Activated T-helper 17 cell treated with anti-CD3 and anti-CD28 coated beads, Interleukin-2, amount 50 U/mL, for 72 hours (primary cell): ENCODE data around the gene C9orf43. TPM values are rescaled to one million over a fixed set of nuclear protein-coding genes. Genes with fewer than 3 reads are reported as not detected.
"Not testable (repeated sequence)": the region's sequence is repeated elsewhere in the genome, so short reads cannot be mapped to it uniquely, and the experiment has no call there.

Experiments used
- ATAC-seq: fragments of 150-1000 bp; cut with Tn5 transposase; replicated peaks from 2 replicates; pipeline ENCODE4 v1.10.0; 2021; ENCODE audit warnings: mild to moderate bottlenecking, moderate library complexity
- H3K27ac Mint-ChIP-seq: one replicate; pipeline ENCODE4 v1.8.0; 2022; ENCODE audit warnings: mixed read lengths
- H3K27me3 Mint-ChIP-seq: one replicate; pipeline ENCODE4 v1.8.0; 2022; ENCODE audit warnings: mixed read lengths
- H3K36me3 Mint-ChIP-seq: one replicate; pipeline ENCODE4 v1.8.0; 2022; ENCODE audit warnings: low read depth, mild to moderate bottlenecking, mixed read lengths
- H3K4me1 Mint-ChIP-seq: one replicate; pipeline ENCODE4 v1.8.0; 2022; ENCODE audit warnings: mixed read lengths
- H3K4me3 Mint-ChIP-seq: one replicate; pipeline ENCODE4 v1.8.0; 2022; ENCODE audit warnings: mild to moderate bottlenecking, mixed read lengths
- H3K9me3 Mint-ChIP-seq: one replicate; pipeline ENCODE4 v1.8.0; 2022; ENCODE audit warnings: mixed read lengths
- total RNA-seq, 2 donors: library from RNA; stranded (reverse); gene quantifications; one replicate each; pipeline ENCODE4 v1.2.3, GENCODE V29; 2022

Gene C9orf43
- total RNA-seq, 2 donors from 2014 or later, result 0.69 to 0.76 TPM

- Mint-ChIP-seq H3K4me3 (no peak overlapping the region), H3K4me1 (no peaks in the 10 kb centered on the region), H3K27ac (no peak overlapping the region), H3K27me3 (peaks cover 10% of the 10 kb centered on the region), H3K9me3 (no peaks in the 10 kb centered on the region), H3K36me3 (no peaks in the 10 kb centered on the region)
- ATAC-seq, result no peak
These were observed 11.2 kb downstream of the C9orf43 start for GRCh38 chr9:113421726-113422125.

- no peaks in the 10 kb centered on the region for H3K36me3 Mint-ChIP-seq
- H3K9me3 Mint-ChIP-seq, result no peaks in the 10 kb centered on the region
- H3K4me1 Mint-ChIP-seq, result no peaks in the 10 kb centered on the region
- no peak overlapping the region for H3K4me3 Mint-ChIP-seq
- ATAC-seq, result no peak
- no peak overlapping the region for H3K27ac Mint-ChIP-seq
- peaks cover 11% of the 10 kb centered on the region for H3K27me3 Mint-ChIP-seq
These were observed 14.5 kb downstream of the C9orf43 start for GRCh38 chr9:113425072-113425471.

GRCh38 chr9:113426701-113427100 is 16.2 kb downstream of the C9orf43 start:
- no peaks in the 10 kb centered on the region for H3K4me1 Mint-ChIP-seq
- peaks cover 11% of the 10 kb centered on the region for H3K27me3 Mint-ChIP-seq
- H3K27ac Mint-ChIP-seq, result no peak overlapping the region
- H3K36me3 Mint-ChIP-seq, result no peaks in the 10 kb centered on the region
- H3K9me3 Mint-ChIP-seq, result no peaks in the 10 kb centered on the region
- no peak for ATAC-seq
- no peak overlapping the region for H3K4me3 Mint-ChIP-seq

DNA sequence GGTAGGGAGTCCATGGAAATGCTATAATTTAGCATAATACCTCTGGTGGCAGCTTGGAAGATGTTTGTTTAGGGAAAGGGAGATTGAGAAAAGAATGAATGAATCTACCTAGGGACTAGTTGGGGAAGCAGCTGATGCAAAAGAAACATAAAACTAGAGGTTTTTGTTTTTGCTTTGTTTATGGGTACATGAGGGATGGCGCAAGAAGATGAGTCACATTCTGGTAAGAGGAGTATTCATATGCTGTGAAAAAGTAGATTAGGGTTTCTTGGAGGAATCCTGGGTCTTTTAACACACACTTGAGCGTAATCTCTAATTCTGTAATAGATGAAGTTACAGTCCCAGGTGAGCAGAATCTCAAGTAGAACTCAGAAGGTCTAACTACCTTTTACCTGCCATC is 17.1 kb downstream of the C9orf43 start:
- H3K27me3 Mint-ChIP-seq, result peaks cover 11% of the 10 kb centered on the region
- no peak overlapping the region for H3K4me3 Mint-ChIP-seq
- no peaks in the 10 kb centered on the region for H3K36me3 Mint-ChIP-seq
- no peaks in the 10 kb centered on the region for H3K9me3 Mint-ChIP-seq
- no peak overlapping the region for H3K27ac Mint-ChIP-seq
- ATAC-seq, result no peak
- no peaks in the 10 kb centered on the region for H3K4me1 Mint-ChIP-seq

DNA sequence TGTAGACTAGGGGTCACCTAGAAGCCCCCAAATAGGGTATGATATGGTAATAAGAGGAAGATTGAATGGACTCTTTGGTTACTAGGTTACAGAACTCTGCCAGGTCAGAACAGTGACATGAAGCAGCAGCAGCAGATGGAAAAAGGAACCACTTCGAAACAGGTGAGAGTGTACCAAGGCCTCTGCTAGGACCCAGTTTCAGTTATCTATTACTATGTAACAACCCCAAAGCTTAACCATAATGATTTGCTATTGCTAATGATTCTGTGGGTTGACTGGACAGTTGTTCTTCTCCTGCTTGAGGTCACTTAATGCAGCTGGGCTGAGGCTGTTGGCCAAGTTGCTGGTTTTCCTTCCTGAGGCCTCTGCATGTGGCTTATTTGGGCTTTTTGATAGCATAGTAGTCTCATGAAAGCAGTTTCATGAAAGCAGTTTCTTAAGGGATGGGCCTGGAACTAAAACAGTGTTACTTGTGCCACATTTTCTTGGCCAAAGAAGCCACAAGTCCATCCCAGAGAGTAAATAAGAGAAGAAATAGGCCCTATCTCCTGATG is 17.6 kb downstream of the C9orf43 start:
- Mint-ChIP-seq H3K27ac (no peak overlapping the region), H3K27me3 (peaks cover 11% of the 10 kb centered on the region), H3K4me3 (no peak overlapping the region), H3K4me1 (no peaks in the 10 kb centered on the region), H3K36me3 (no peaks in the 10 kb centered on the region), H3K9me3 (no peaks in the 10 kb centered on the region)
- ATAC-seq, result no peak

- H3K4me1 Mint-ChIP-seq, result no peaks in the 10 kb centered on the region
- H3K27ac Mint-ChIP-seq, result no peak overlapping the region
- no peak overlapping the region for H3K4me3 Mint-ChIP-seq
- peaks cover 4% of the 10 kb centered on the region for H3K27me3 Mint-ChIP-seq
- no peaks in the 10 kb centered on the region for H3K9me3 Mint-ChIP-seq
- H3K36me3 Mint-ChIP-seq, result no peaks in the 10 kb centered on the region
- no peak for ATAC-seq
These were observed 20.6 kb downstream of the C9orf43 start for GRCh38 chr9:113431191-113431590.

DNA sequence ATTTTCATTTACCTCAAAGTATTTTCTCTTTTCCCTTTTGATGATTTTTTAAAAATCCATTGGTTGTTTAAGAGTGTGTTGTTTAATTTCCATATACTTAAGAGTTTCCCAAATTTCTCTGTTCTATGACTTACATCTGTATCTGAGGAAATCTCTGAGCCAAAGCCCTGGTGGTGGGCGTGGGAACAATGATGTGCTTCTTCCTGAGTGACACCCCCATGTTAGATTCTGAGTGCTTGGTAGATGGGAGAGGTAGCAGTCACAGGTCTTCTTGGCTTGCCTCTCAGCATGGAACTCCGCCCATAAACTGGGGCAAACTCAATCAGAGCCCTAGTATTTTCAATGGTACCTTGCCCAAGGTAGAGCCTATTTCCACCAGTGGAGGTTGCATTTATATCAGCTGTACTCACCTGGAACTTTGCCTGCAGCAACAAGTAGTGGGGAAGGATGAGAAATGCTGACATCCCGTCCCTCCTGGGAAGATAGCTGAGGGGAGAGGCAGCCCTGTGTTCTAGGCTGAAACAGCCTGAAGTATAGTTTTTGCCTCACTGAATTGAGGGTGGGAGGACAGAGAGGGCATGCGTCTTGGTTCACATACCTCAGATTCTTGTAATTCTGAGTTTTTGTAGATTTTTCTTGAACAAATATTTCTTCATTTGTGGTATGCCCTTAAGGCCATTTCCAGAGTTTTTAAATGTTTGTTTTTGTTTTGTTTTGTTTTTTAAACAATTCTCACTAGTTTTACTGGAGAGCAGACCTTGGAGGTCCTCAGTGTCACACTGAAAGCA is 26.4 kb downstream of the C9orf43 start:
- no peak for ATAC-seq
- H3K9me3 Mint-ChIP-seq, result no peaks in the 10 kb centered on the region
- H3K4me1 Mint-ChIP-seq, result no peaks in the 10 kb centered on the region
- H3K27me3 Mint-ChIP-seq, result no peaks in the 10 kb centered on the region
- no peak overlapping the region for H3K4me3 Mint-ChIP-seq
- no peak overlapping the region for H3K27ac Mint-ChIP-seq
- H3K36me3 Mint-ChIP-seq, result no peaks in the 10 kb centered on the region

- not testable (repeated sequence) for H3K9me3 Mint-ChIP-seq, H3K27ac Mint-ChIP-seq, H3K4me1 Mint-ChIP-seq, H3K27me3 Mint-ChIP-seq, ATAC-seq, H3K4me3 Mint-ChIP-seq, H3K36me3 Mint-ChIP-seq
These were observed 27.2 kb downstream of the C9orf43 start for GRCh38 chr9:113437716-113438115.

DNA sequence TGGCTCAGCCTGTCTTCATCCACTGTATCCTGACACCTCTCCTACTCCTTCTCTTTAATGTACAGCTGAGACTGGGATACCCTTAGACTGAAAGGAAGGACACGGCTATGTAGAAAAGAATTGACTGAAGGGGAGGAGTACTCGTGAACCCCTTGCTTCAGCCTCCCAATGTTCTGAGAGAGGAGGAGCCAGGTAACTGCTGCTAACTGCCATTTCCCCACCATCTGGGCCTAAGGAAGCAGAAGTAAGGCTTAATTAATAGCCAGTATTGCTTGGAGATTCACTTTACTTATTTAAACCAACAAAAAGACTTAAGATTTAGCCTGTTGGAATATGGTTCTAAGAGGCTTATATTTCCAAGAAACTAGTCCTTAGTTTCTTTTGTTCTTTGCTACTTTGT is 34.2 kb downstream of the C9orf43 start:
- peaks cover 4% of the 10 kb centered on the region for H3K4me1 Mint-ChIP-seq
- H3K4me3 Mint-ChIP-seq, result no peak overlapping the region
- H3K27ac Mint-ChIP-seq, result no peak overlapping the region
- H3K36me3 Mint-ChIP-seq, result no peaks in the 10 kb centered on the region
- H3K27me3 Mint-ChIP-seq, result no peaks in the 10 kb centered on the region
- no peak for ATAC-seq
- H3K9me3 Mint-ChIP-seq, result no peaks in the 10 kb centered on the region

DNA sequence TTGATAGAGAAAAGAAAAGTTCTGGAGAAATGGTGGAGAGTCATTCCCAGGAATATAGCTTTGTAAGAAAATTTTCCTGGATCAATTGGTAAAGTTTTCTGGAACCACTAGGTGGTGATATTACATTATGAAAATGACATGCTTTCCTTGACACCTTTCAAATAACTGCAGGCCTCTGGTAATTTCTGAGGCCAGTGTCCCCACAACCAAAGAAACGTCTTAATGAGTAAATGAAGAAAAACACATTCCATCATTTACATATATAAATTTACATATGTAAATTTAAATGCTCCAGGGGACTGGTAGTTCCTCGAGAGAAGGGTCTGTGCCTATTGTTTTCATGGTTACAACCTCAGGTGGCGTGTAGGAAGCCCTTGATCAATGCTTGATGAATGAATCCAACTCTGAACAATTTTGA is 35.8 kb downstream of the C9orf43 start:
- no peaks in the 10 kb centered on the region for H3K36me3 Mint-ChIP-seq
- no peak overlapping the region for H3K27ac Mint-ChIP-seq
- H3K9me3 Mint-ChIP-seq, result no peaks in the 10 kb centered on the region
- peak; percentile 52 for ATAC-seq
- no peaks in the 10 kb centered on the region for H3K27me3 Mint-ChIP-seq
- H3K4me3 Mint-ChIP-seq, result no peak overlapping the region
- H3K4me1 Mint-ChIP-seq, result peaks cover 4% of the 10 kb centered on the region

DNA sequence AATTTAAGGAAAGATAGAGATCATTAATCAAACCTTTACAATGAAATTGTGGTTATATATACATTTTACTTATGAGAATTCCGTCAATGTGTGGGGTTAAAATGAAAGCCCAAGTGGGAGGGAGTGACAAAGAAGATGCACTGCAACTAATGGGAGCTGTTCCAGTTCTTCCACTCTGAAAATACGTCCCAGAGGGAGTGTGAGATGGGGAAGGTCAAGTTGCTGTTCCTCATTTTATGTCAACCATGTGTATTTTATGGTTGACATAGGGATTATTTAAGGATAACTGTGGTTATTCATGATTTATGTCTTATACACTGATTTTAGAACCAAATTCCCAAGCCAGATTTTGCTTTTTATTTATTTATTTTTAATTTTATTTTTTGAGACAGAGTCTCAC is 38.8 kb downstream of the C9orf43 start:
- Mint-ChIP-seq H3K27me3 (no peaks in the 10 kb centered on the region), H3K4me1 (peaks cover 4% of the 10 kb centered on the region), H3K27ac (no peak overlapping the region), H3K4me3 (no peak overlapping the region), H3K9me3 (no peaks in the 10 kb centered on the region), H3K36me3 (no peaks in the 10 kb centered on the region)
- ATAC-seq, result no peak

DNA sequence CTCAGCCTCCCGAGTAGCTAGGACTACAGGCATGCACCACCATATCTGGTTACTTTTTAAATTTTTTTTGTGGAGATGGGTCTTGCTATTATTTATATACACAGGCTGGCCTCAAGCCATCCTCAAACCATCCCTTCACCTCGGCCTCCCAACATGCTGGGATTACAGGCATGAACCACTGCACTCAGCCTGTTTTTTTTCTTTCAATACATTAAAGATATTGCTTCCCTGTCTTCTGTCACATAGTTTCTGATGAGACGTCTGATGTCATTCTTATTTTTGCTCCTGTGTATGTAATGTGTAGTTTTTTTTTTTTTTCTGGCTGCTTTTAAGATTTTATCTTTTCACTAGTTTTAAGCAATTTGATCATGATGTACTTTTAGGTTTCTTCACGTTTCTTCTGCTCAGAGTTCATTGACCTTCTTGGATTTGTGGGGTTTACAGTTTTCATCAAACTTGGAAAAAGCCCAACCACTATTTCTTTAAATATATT is 41.6 kb downstream of the C9orf43 start:
- Mint-ChIP-seq H3K36me3 (no peaks in the 10 kb centered on the region), H3K4me1 (no peaks in the 10 kb centered on the region), H3K9me3 (no peaks in the 10 kb centered on the region), H3K27me3 (no peaks in the 10 kb centered on the region), H3K4me3 (no peak overlapping the region), H3K27ac (no peak overlapping the region)
- no peak for ATAC-seq

- no peaks in the 10 kb centered on the region for H3K36me3 Mint-ChIP-seq
- peak; percentile 54 for ATAC-seq
- no peaks in the 10 kb centered on the region for H3K9me3 Mint-ChIP-seq
- no peak overlapping the region for H3K4me3 Mint-ChIP-seq
- peak overlapping the region; percentile 56 for H3K27ac Mint-ChIP-seq
- no peaks in the 10 kb centered on the region for H3K27me3 Mint-ChIP-seq
- H3K4me1 Mint-ChIP-seq, result no peaks in the 10 kb centered on the region
These were observed 44.6 kb downstream of the C9orf43 start for GRCh38 chr9:113454914-113455761.

- Mint-ChIP-seq H3K36me3 (no peaks in the 10 kb centered on the region), H3K4me1 (no peaks in the 10 kb centered on the region), H3K27ac (no peak overlapping the region), H3K4me3 (no peak overlapping the region), H3K27me3 (no peaks in the 10 kb centered on the region), H3K9me3 (no peaks in the 10 kb centered on the region)
- ATAC-seq, result no peak
These were observed 45.7 kb downstream of the C9orf43 start for GRCh38 chr9:113456235-113456634.

DNA sequence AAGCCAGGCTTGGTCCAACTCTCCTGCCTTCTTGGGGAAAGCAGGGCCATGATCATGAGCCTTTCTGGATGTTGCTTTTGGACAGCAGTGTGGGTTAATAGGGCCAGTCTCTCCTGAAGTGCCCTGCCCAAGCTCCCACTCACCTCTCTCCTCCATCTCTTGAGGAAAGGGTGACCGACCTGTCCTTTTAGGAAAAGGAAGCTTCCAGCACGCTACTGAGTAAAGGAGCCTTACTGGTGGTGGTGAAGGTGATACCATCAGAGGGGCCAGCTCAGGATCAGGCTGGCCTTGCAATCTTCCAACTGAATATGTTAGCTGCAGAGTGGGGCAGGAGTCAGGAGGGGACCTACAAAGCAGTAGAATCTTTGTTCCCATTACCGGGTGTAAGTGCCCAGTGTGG is 50.7 kb downstream of the C9orf43 start:
- Mint-ChIP-seq H3K27me3 (no peaks in the 10 kb centered on the region), H3K4me3 (no peak overlapping the region), H3K9me3 (no peaks in the 10 kb centered on the region), H3K4me1 (no peaks in the 10 kb centered on the region), H3K36me3 (no peaks in the 10 kb centered on the region), H3K27ac (no peak overlapping the region)
- no peak for ATAC-seq
